ENCODE measurements around the gene CDKN2B.

- no peak for TF ChIP-seq CTCF (conservative IDR thresholded peaks at IDR 0.05)
- TF ChIP-seq ZFX (IDR thresholded peaks at IDR 0.05) = no peak
These were observed 37.3 kb upstream of the CDKN2B start for GRCh38 chr9:22046243-22046885.
